Measurements from ENCODE around the gene APOBEC2. TPM values are rescaled to one million over a fixed set of nuclear protein-coding genes. Genes with fewer than 3 reads are reported as not detected.
A peak's percentile ranks its signal among the peaks of the same experiment; 100 is the strongest.

Gene APOBEC2
- total and polyA plus RNA-seq, 2 of the 4 experiments (the other 2 are of a cell fraction) = not detected

GRCh38 chr6:41047745-41048732 is 5.0 kb upstream of the APOBEC2 start (continued):
- TF ChIP-seq CEBPB (IDR thresholded peaks at IDR 0.05; ENCODE audit: low read depth, low read length) = no peak
- TF ChIP-seq RFX5 (IDR thresholded peaks at IDR 0.05; ENCODE audit: low read depth, low read length) = no peak

GRCh38 chr6:41049521-41049920 is 3.5 kb upstream of the APOBEC2 start:
- in situ Hi-C loops (cut with MboI; ENCODE audit: low sequenced_read_pairs) = loop anchor here (25.0 kb wide), 2 partner anchors 1062 to 1687 kb away; no protein-coding TSS in a partner anchor
- H2BK15ac ChIP-seq (ENCODE audit: low read depth, low read length) = no peak overlapping the region
- H3K9me3 ChIP-seq (ENCODE audit: control insufficient read depth, insufficient read depth, low read length) = no peaks in the 10 kb centered on the region
- no peak overlapping the region for H3K4me3 ChIP-seq (ENCODE audit: insufficient read depth, low read depth, low read length)
- H2BK20ac ChIP-seq (ENCODE audit: low read depth, low read length) = no peak overlapping the region
- no peaks in the 10 kb centered on the region for H3K79me1 ChIP-seq (ENCODE audit: low read depth in 1 of 2, low read length in 2 of 2)
- CTCF ChIA-PET = no interaction called here
- H2BK5ac ChIP-seq (ENCODE audit: low read depth, low read length, poor library complexity, severe bottlenecking) = no peak overlapping the region
- no peaks in the 10 kb centered on the region for H4K20me1 ChIP-seq (ENCODE audit: insufficient read depth, low read length)
- no peak overlapping the region for H4K5ac ChIP-seq (ENCODE audit: low read depth, low read length)
- ATAC-seq (ENCODE audit: low read depth) (peak; percentile 59), DNase-seq (no peak)
- no peak overlapping the region for H3K23ac ChIP-seq (ENCODE audit: low read depth, low read length)
- H3K4me1 ChIP-seq (ENCODE audit: control insufficient read depth, insufficient read depth, low read length) = no peaks in the 10 kb centered on the region
- H3K14ac ChIP-seq (replicated peaks; ENCODE audit: low read depth, low read length) = no peak overlapping the region
- no peak overlapping the region for H4K91ac ChIP-seq (ENCODE audit: insufficient read depth, low read depth, low read length)
- no peak overlapping the region for H2AK9ac ChIP-seq (replicated peaks; ENCODE audit: low read depth, low read length, poor library complexity)
- no CpG with 5 or more reads among the region's 1 CpG for WGBS, 2 experiments (ENCODE audit: extremely low coverage in 2 of 2, insufficient read length in 1 of 2)
- H3K9ac ChIP-seq (ENCODE audit: low read depth, low read length) = no peak overlapping the region
- no peak overlapping the region for H3K56ac ChIP-seq (ENCODE audit: extremely low read depth, insufficient read depth, low read length)
- no peak overlapping the region for H2AFZ ChIP-seq (replicated peaks; ENCODE audit: low read length, poor library complexity)
- H3K4me2 ChIP-seq (ENCODE audit: low read depth, low read length) = no peak overlapping the region
- H4K8ac ChIP-seq (ENCODE audit: low read depth in 2 of 2, low read length in 2 of 2) = no peak overlapping the region
- H3K27me3 ChIP-seq (ENCODE audit: control insufficient read depth, insufficient read depth, low read length) = peaks cover 16% of the 10 kb centered on the region
- H3K9me1 ChIP-seq (ENCODE audit: insufficient read depth, low read length) = 0 out of 2 replicates have a peak, but pooled peaks cover 4% of the 10 kb centered on the region
- no peak overlapping the region for H2BK120ac ChIP-seq (ENCODE audit: low read depth, low read length)
- TF ChIP-seq FOS (IDR thresholded peaks at IDR 0.05; ENCODE audit: low read depth, low read length) (no peak), NFE2L2 (IDR thresholded peaks at IDR 0.05; ENCODE audit: low read depth, low read length) (no peak)
- POLR2A ChIA-PET (ENCODE audit: unreplicated experiment) = no interaction called here
- H3K4ac ChIP-seq (ENCODE audit: low read depth, low read length) = no peak overlapping the region
- H2AK5ac ChIP-seq (ENCODE audit: low read depth, low read length) = no peak overlapping the region
- dilution Hi-C loops (cut with HindIII; ENCODE audit: low sequenced_read_pairs, unreplicated experiment) = no loop called here
- no peak overlapping the region for H3K18ac ChIP-seq (ENCODE audit: low read depth, low read length)
- no peak overlapping the region for H3K27ac ChIP-seq (ENCODE audit: insufficient read depth, low read length)
- H3K36me3 ChIP-seq (ENCODE audit: control insufficient read depth, insufficient read depth, low read length) = no peaks in the 10 kb centered on the region
- intact Hi-C loops (cut with micrococcal nuclease) = no loop called here
- BruUV-seq (replicated peaks) = no TSS peak
